ENCODE data around the gene CRPPA.

GRCh38 chr7:16431646-16432424 lies 10.5 kb upstream of the CRPPA start:
- TF ChIP-seq, protein P1, sequence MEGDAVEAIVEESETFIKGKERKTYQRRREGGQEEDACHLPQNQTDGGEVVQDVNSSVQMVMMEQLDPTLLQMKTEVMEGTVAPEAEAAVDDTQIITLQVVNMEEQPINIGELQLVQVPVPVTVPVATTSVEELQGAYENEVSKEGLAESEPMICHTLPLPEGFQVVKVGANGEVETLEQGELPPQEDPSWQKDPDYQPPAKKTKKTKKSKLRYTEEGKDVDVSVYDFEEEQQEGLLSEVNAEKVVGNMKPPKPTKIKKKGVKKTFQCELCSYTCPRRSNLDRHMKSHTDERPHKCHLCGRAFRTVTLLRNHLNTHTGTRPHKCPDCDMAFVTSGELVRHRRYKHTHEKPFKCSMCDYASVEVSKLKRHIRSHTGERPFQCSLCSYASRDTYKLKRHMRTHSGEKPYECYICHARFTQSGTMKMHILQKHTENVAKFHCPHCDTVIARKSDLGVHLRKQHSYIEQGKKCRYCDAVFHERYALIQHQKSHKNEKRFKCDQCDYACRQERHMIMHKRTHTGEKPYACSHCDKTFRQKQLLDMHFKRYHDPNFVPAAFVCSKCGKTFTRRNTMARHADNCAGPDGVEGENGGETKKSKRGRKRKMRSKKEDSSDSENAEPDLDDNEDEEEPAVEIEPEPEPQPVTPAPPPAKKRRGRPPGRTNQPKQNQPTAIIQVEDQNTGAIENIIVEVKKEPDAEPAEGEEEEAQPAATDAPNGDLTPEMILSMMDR (IDR thresholded peaks at IDR 0.05), result peak in 4 of 5 experiments; percentile 10 to 47 (median 34)
- TF ChIP-seq POLR2A (IDR thresholded peaks at IDR 0.05), result no peak

All from tibial nerve (tissue), 3 donors.